ENCODE data around the gene MYMX.
"Not testable (repeated sequence)": the region's sequence is repeated elsewhere in the genome, so short reads cannot be mapped to it uniquely, and the experiment has no call there.

The MYMX gene

DNA sequence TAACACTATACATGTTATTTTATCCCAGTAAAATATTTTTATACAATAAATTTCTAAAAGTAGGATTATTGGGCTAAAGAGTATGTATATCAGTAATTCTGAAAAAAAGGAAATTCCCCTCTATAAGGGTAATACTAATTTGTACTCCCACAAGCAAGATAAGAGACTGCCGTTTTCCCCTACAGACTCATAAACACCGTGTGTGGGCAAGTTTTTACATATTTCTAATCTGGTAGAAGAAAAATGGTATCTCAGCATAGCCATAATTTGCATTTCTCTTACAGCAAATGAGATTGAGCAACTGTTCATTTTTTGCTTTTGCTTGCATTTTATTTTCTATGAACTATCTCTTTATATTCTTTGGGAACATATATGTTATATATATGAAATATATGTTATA lies 26.0 kb upstream of the MYMX start:
- Mint-ChIP-seq H3K27me3 (ENCODE audit: low read depth) (peaks cover 10% of the 10 kb centered on the region), H3K4me1 (peaks cover 16% of the 10 kb centered on the region), H3K9me3 (no peaks in the 10 kb centered on the region), H3K36me3 (ENCODE audit: low read depth) (no peaks in the 10 kb centered on the region), H3K4me3 (no peak overlapping the region), H3K27ac (no peak overlapping the region)
- TF ChIP-seq, protein P1, sequence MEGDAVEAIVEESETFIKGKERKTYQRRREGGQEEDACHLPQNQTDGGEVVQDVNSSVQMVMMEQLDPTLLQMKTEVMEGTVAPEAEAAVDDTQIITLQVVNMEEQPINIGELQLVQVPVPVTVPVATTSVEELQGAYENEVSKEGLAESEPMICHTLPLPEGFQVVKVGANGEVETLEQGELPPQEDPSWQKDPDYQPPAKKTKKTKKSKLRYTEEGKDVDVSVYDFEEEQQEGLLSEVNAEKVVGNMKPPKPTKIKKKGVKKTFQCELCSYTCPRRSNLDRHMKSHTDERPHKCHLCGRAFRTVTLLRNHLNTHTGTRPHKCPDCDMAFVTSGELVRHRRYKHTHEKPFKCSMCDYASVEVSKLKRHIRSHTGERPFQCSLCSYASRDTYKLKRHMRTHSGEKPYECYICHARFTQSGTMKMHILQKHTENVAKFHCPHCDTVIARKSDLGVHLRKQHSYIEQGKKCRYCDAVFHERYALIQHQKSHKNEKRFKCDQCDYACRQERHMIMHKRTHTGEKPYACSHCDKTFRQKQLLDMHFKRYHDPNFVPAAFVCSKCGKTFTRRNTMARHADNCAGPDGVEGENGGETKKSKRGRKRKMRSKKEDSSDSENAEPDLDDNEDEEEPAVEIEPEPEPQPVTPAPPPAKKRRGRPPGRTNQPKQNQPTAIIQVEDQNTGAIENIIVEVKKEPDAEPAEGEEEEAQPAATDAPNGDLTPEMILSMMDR (IDR thresholded peaks at IDR 0.05; ENCODE audit: unreplicated experiment in 3 of 3), result no peak

DNA sequence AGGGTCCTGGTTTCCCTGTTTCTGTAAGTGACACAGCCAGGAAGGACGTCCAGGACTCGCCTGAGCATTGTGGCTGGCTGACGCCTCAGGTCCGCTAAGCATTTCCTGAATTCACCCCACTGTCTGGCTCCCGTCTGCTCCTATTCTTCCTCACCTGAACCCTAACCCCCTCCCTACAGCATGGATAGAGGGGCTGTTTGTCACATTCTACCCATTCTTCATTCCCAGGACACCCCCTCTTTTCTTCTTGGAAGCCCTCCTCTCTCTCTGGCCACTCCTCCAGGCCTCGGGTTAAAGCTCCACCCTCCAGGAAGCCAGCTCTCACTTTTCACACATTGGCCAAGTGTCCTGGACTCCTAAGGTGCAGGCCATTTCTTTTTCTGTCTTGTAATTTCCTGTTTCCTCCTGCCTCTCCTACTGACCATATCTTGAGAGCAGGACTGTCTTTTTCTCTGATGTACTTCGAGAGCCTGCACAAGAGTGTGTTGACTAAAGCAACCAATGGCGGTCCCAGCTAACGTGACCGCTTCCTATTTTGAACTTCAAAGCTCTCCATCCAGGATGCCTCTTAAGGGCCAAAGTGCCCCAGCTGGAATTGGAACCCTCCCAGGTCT lies 24.2 kb upstream of the MYMX start:
- Mint-ChIP-seq H3K27me3 (ENCODE audit: low read depth) (peaks cover 3% of the 10 kb centered on the region), H3K9me3 (no peaks in the 10 kb centered on the region), H3K27ac (peak overlapping the region in 2 of 3 experiments; percentile 7 to 17), H3K4me3 (peak overlapping the region; percentile 14 to 40 (median 33)), H3K36me3 (ENCODE audit: low read depth) (no peaks in the 10 kb centered on the region), H3K4me1 (peaks cover 9% of the 10 kb centered on the region)
- TF ChIP-seq, protein P1 (IDR thresholded peaks at IDR 0.05; ENCODE audit: unreplicated experiment in 3 of 3), result no peak

DNA sequence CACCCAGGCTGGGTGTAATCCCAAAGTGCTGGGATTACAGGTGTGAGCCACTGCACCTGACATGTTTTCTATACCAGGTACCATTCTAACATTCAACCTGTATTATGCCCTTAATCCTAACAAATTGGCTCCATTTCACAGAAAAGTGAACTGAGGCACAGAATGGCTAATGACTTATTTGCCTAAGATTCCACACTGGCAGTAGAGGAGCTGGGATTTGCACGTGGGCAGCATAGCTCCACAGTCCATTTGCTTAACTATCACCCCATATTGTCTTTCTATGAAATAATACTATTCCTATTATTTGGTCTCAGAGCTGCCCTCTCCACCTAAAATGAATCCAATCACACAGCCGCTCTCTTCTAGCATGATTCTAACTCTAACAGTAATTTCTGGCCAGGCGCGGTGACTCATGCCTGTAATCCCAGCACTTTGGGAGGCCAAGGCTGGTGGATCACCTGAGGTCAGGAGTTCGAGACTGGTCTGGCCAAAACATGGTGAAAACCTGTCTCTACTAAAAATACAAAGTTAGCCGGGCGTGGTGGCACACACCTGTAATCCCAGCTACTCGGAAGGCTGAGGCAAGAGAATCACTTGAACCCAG lies 23.3 kb upstream of the MYMX start:
- Mint-ChIP-seq H3K36me3 (ENCODE audit: low read depth) (no peaks in the 10 kb centered on the region), H3K27ac (no peak overlapping the region), H3K27me3 (ENCODE audit: low read depth) (no peaks in the 10 kb centered on the region), H3K4me1 (peaks cover 9% of the 10 kb centered on the region), H3K9me3 (no peaks in the 10 kb centered on the region), H3K4me3 (no peak overlapping the region)
- TF ChIP-seq, protein P1 (IDR thresholded peaks at IDR 0.05; ENCODE audit: unreplicated experiment in 3 of 3), result no peak

GRCh38 chr6:44194326-44194725 lies 22.4 kb upstream of the MYMX start:
- H3K27ac Mint-ChIP-seq, result no peak overlapping the region
- H3K27me3 Mint-ChIP-seq (ENCODE audit: low read depth), result no peaks in the 10 kb centered on the region
- TF ChIP-seq, protein P1 (IDR thresholded peaks at IDR 0.05; ENCODE audit: unreplicated experiment in 3 of 3), result no peak
- peaks cover 14% of the 10 kb centered on the region for H3K4me1 Mint-ChIP-seq
- H3K36me3 Mint-ChIP-seq (ENCODE audit: low read depth), result no peaks in the 10 kb centered on the region
- no peaks in the 10 kb centered on the region for H3K9me3 Mint-ChIP-seq
- no peak overlapping the region for H3K4me3 Mint-ChIP-seq

DNA sequence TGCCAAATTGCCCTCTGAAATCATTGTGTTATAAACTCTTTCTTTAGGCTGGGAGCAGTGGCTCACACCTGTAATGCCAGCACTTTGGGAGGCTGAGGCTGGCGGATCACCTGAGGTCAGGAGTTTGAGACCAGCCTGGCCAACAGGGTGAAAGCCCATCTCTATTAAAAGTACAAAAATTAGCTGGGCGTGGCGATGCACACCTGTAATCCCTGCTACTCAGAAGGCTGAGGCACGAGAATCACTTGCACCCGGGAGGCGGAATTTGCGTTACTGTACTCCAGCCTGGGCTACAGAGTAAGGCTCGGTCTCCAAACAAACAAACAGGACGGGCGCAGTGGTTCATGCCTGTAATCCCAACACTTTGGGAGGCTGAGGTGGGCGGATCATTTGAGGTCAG lies 20.4 kb upstream of the MYMX start:
- H3K27me3 Mint-ChIP-seq (ENCODE audit: low read depth); H3K9me3 Mint-ChIP-seq; H3K27ac Mint-ChIP-seq; H3K36me3 Mint-ChIP-seq (ENCODE audit: low read depth); H3K4me3 Mint-ChIP-seq: not testable (repeated sequence)
- peaks cover 24% of the 10 kb centered on the region for H3K4me1 Mint-ChIP-seq

DNA sequence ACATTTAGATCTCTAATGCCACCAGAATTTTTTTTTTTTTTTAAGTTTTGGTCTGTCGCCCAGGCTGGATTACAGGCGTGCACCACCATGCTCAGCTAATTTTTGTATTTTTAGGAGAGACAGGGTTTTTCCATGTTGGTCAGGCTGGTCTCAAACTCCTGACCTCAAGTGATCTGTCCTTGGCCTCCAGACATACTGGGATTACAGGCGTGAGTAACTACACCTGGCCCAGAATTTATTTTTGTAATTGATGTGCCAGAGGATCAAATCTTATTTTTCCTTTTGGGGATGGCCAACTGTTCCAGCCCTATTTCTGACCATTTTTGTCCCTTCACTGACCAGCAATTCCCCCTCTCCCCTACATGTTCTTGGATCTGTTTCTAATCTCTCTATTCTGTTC lies 18.0 kb upstream of the MYMX start:
- H3K27me3 Mint-ChIP-seq (ENCODE audit: low read depth), result peaks cover 3% of the 10 kb centered on the region
- peaks cover 33% of the 10 kb centered on the region for H3K4me1 Mint-ChIP-seq
- TF ChIP-seq, protein P1 (IDR thresholded peaks at IDR 0.05; ENCODE audit: unreplicated experiment in 3 of 3), result no peak

More for the DNA sequence above, 18.0 kb upstream of the MYMX start:
- no peaks in the 10 kb centered on the region for H3K9me3 Mint-ChIP-seq
- H3K4me3 Mint-ChIP-seq, result no peak overlapping the region
- H3K36me3 Mint-ChIP-seq (ENCODE audit: low read depth), result no peaks in the 10 kb centered on the region
- H3K27ac Mint-ChIP-seq, result no peak overlapping the region

All from nephron (organoid).